ENCODE measurements around the gene WBP1L. TPM values are rescaled to one million over a fixed set of nuclear protein-coding genes. Genes with fewer than 3 reads are reported as not detected.

WBP1L gene
- total RNA-seq, 2 donors from 2014 or later = 30.6 to 41.1 TPM

- intact Hi-C loops (cut with DNase I) = no loop called here
- peak; percentile 48 to 51 for ATAC-seq
- no peak for DNase-seq
Observed at GRCh38 chr10:102795453-102796406, 52.0 kb downstream of the WBP1L start.

GRCh38 chr10:102796407-102797176 is 52.8 kb downstream of the WBP1L start:
- ATAC-seq (peak; percentile 96), DNase-seq (peak; percentile 94)
- intact Hi-C loops (cut with DNase I) = no loop called here

- intact Hi-C loops (cut with DNase I) = loop anchor here in 1 of 2 donors (5.0 kb wide), 1 partner anchor 33 kb away; no protein-coding TSS in a partner anchor
Observed at GRCh38 chr10:102799691-102800471, 56.1 kb downstream of the WBP1L start.

GRCh38 chr10:102800611-102801335 is 57.0 kb downstream of the WBP1L start:
- ATAC-seq (peak in 1 of 2 donors; percentile 2), DNase-seq (no peak)
- intact Hi-C loops (cut with DNase I) = loop anchor here in 1 of 2 donors (5.0 kb wide), 1 partner anchor 33 kb away; no protein-coding TSS in a partner anchor

More at GRCh38 chr10:102799691-102800471, 56.1 kb downstream of the WBP1L start:
- peak in 1 of 2 donors; percentile 1 for ATAC-seq
- DNase-seq = peak; percentile 74

GRCh38 chr10:102801496-102801895 is 57.7 kb downstream of the WBP1L start:
- intact Hi-C loops (cut with DNase I) = loop anchor here in 1 of 2 donors (5.0 kb wide), 1 partner anchor 34 kb away; no protein-coding TSS in a partner anchor
- no peak for DNase-seq
- no peak for ATAC-seq

- intact Hi-C loops (cut with DNase I) = loop anchor here in 1 of 2 donors (5.0 kb wide), 1 partner anchor 35 kb away; no protein-coding TSS in a partner anchor
- no peak for DNase-seq
- no peak for ATAC-seq
Observed at GRCh38 chr10:102801978-102802377, 58.2 kb downstream of the WBP1L start.

- ATAC-seq (peak; percentile 66 to 78), DNase-seq (peak; percentile 77)
- intact Hi-C loops (cut with DNase I) = loop anchor here in 1 of 2 donors (5.0 kb wide), 1 partner anchor 36 kb away; no protein-coding TSS in a partner anchor
Observed at GRCh38 chr10:102802920-102803534, 59.3 kb downstream of the WBP1L start.

- intact Hi-C loops (cut with DNase I) = loop anchor here in 1 of 2 donors (5.0 kb wide), 1 partner anchor 37 kb away; no protein-coding TSS in a partner anchor
- DNase-seq = no peak
- ATAC-seq = no peak
Observed at GRCh38 chr10:102804382-102805055, 60.8 kb downstream of the WBP1L start.

- intact Hi-C loops (cut with DNase I) = no loop called here
- DNase-seq = no peak
- ATAC-seq = no peak
Observed at GRCh38 chr10:102808380-102808779, 64.6 kb downstream of the WBP1L start.

- intact Hi-C loops (cut with DNase I) = no loop called here
- DNase-seq = no peak
- ATAC-seq = no peak
Observed at GRCh38 chr10:102811346-102811745, 67.6 kb downstream of the WBP1L start.

- no peak for DNase-seq
- intact Hi-C loops (cut with DNase I) = no loop called here
- ATAC-seq = no peak
Observed at GRCh38 chr10:102812231-102812876, 68.6 kb downstream of the WBP1L start.

GRCh38 chr10:102813017-102813541 is 69.3 kb downstream of the WBP1L start:
- intact Hi-C loops (cut with DNase I) = no loop called here
- DNase-seq (no peak), ATAC-seq (no peak)

GRCh38 chr10:102813734-102814452 is 70.1 kb downstream of the WBP1L start:
- intact Hi-C loops (cut with DNase I) = no loop called here
- ATAC-seq (peak in 1 of 2 donors; percentile 12), DNase-seq (peak; percentile 49)

GRCh38 chr10:102814453-102814871 is 70.7 kb downstream of the WBP1L start:
- peak; percentile 9 to 56 for ATAC-seq
- intact Hi-C loops (cut with DNase I) = no loop called here
- DNase-seq = peak; percentile 86

GRCh38 chr10:102814873-102815661 is 71.3 kb downstream of the WBP1L start:
- ATAC-seq = peak; percentile 52 to 56
- intact Hi-C loops (cut with DNase I) = loop anchor here in 1 of 2 donors (5.0 kb wide), 1 partner anchor 63 kb away; no protein-coding TSS in a partner anchor
- peak; percentile 90 for DNase-seq
